HG03135 (cell line): ENCODE data around the gene MST1.
A peak's percentile ranks its signal among the peaks of the same experiment; 100 is the strongest.

Experiments
- ATAC-seq: cut with Tn5 transposase; IDR thresholded peaks from one replicate; pipeline ENCODE4 v1.9.1; 2021; ENCODE audit warnings: mild to moderate bottlenecking, moderate library complexity; ENCODE audit not compliant: unreplicated experiment

The MST1 gene

DNA sequence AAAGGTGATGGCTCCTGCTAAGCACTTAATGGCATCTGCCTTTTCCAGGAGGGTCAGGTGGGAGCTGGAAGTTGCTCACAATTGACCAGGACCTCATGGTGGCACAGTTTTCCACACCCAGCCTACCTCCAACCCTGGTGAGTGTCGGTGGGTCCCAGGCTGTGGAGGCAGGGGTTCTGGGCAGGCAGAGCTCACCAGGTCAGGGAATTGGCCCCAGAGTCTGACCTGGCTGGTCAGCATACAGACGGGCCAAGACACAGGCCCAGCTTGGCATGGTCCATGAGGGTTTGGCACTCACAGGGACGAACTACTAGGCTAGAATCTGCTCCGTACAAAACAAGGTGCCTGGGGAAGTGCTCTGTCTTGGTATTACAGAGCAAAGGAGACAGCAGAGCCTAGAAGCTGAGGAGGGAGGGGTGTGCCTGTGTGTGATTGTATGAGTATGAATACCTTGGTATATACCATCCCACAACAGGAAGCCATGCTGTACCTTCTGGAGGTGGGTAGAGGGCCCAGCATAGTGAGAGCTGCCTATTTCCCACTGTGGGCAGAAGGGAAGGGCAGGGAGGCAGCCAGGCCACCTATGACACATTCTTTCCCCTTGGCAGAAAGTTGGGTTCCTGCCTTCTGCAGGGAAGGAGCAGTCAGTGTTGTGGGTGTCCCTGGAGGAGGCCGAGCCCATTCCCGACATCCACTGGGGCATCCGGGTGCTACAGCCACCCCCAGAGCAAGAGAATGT, 8.6 kb downstream of the MST1 start:
- ATAC-seq = no peak

DNA sequence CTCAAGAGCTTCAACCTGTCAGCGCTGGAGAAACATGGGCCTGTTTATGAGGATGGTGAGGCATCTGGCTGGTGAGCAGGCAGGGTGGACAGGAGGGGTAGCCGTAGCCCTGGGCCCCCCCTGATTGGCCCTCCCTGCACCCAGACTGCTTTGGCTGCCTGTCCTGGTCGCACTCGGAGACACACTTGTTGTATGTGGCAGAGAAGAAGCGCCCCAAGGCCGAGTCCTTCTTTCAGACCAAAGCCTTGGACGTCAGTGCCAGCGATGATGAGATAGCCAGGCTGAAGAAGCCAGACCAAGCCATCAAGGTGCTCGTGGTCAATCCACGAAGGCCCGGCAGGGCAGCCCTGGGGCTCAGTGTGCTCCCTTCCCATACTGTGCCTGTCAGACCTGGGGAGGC, 13.4 kb downstream of the MST1 start:
- ATAC-seq = no peak

DNA sequence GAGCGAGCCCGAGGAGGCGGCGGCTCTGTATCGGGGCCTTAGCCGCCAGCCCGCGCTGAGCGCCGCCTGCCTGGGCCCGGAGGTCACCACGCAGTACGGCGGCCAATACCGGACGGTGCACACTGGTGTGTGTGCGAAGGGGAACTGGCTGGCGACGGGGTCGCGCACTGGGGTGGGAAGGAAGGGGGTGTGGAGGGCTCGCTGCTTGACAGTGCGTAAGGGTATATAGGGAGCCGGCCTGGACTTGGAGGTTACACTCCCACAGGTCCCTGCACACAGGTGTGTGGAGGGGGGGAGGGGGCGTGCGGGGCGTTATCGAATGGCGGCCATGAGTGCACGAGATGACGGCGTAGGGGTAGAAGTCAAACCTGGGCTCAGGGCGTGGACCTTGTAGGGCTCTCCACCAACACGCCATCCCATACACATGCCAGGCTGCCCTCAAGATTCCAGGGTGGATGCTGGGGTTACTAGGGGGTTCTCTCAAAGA, 14.7 kb downstream of the MST1 start:
- peak; percentile 17 for ATAC-seq

GRCh38 chr3:49673715-49674496, 15.4 kb downstream of the MST1 start, which contains the start of gene APEH:
Gene APEH, plus strand, starts transcription at chr3:49674351. Its CDS starts 51 bp downstream, at chr3:49674402.
- ATAC-seq = peak; percentile 77

DNA sequence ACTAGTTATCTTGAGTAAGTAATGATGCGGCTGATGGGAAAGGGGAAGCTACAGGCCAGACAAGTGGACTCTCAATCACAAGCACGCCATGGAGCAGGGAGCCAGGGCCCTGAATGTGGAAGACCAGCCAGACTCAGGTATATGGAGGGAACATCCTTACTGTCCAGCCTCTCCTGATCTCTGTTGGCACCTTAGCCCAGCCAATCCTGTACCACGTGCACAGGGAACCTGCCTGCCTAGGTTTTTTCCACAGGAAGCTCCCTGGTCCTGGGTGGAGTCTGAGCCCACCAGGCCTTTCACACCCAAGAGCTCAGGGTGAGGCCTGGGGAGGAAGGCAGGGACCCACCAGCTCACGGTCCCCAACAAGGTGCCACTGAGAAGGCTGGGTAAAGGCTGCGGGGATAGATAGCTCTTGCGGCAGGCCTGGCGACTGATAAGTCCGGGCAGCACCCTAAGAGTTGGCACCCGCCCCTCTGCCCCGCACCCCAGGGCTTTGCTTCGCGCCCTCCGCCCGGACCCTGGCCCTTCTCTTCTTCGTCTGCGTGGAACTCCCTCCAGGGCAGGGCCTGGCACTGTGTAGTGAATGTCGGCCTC, 16.1 kb downstream of the MST1 start:
- ATAC-seq = no peak

DNA sequence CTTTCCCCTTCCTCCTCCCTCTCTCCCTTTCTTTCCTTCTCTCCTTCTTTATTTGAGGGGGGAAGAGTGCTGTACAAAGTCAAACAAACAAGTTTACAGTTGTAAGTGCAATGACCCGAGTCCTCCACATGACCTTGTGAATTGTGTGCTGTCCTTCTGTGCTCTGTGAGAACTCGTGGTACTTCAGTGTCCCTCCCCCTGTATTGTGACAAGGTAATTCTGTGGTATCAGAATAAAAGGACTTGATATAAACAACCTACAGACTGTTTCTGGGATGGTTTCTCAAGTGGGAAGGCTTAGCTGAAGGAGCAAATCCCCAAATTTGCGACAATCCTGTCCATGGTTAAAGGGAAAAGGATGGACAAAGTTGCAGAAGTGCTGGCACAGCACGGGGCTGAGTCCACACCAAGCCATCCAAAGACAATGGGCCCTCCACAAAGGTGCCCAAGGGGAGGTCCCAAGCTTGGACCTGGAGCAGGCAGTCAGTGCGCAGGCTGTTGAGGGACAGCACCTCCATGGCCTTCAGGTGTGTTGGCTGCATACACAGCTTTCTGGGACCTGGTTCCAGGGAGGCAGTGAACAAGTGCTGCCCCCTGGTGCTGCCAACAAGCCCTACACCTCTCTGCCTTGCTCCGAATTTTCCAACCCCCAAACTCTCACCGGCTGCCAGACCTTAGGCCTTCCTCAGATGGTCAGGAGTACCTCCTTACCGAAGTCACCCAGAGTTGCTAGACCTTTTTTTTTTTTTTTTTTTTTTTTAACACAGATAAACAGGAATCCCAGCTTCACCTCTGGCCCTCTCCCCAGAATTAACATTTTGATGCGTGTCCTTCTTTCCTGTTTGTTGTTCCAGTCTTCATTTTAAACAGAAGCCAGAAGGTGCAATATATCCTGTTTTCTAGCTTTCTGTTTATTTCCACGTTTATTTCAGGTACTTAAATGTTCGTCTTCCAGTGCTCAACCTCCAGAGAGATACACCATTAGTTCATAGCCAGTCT, 17.7 kb downstream of the MST1 start:
- ATAC-seq = no peak

- no peak for ATAC-seq
These were observed 18.4 kb downstream of the MST1 start for GRCh38 chr3:49670940-49671290.

DNA sequence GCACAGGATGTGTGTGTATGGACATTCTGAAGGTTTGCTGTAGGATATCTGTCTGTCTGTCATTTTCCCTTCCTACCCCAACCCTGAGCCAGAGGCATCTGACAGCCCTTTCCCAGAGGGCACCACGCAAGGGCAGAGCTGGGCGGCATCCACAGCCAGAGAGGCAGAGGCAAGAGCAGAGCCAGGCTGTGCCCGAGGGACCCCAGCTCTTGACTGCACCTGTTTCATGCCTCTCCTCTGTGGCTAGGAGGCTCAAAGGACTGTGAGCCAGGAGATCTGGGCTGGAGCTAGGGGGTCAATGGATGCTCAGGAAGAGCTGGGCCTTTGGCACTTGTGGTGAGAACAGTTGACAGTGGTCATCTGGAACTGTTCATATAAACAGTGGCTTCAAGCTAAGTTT, 19.9 kb downstream of the MST1 start:
- no peak for ATAC-seq

GRCh38 chr3:49668861-49669260, 20.4 kb downstream of the MST1 start:
- ATAC-seq = no peak

GRCh38 chr3:49668414-49668797, 20.9 kb downstream of the MST1 start:
- no peak for ATAC-seq

DNA sequence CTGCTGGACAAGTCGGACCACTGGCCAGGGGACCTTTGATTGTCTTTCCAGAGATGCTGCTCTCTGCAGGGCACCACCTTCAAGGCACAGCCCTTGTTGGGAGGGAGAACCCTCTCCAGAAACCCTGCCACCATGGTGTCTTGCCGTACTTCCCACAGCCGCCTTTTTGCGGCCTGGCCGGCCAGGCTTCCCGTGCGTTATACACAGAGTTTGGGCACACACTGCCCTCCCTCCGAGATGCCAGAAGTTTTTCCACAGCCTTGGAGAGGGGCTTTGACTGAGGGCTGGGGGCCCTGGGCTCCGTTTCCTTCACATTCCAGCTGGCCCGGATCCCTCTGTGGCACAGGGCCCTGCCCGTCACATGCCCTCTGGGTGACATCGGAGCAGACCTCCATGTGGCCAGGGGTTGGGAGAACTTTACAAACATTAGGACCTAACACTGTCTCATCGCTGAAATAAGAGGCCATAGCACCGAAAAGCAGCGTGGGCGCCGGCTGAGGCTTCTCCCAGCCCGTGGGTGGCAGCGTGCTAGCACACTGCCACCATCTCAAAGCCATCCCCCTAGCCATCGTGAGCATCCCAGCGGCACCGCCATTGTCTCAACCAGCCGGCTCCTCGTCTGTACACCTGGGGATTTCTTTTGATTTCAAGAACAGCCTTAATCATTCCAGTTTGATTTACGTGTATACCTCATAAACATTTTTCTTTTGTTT, 21.4 kb downstream of the MST1 start:
- ATAC-seq = no peak

DNA sequence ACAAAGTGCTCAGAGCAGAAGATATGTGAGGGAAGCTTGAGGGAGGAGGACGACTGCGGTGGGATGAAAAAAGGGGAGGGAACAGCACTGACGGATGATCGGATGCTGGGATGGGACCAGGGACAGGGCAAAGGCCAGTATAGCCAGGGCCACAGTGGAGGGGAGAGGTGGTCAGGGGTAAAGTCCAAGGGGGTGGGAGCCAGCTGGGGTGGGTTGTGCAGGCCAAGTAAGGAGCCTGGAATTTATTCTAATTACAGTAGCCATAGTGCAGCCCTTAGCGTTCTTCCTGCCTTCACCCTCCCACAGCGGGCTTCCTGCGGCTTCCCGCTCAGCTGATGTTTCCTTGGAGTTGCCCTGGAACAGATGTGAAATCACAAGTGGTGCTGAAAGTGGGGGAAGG, 22.7 kb downstream of the MST1 start:
- ATAC-seq = no peak

DNA sequence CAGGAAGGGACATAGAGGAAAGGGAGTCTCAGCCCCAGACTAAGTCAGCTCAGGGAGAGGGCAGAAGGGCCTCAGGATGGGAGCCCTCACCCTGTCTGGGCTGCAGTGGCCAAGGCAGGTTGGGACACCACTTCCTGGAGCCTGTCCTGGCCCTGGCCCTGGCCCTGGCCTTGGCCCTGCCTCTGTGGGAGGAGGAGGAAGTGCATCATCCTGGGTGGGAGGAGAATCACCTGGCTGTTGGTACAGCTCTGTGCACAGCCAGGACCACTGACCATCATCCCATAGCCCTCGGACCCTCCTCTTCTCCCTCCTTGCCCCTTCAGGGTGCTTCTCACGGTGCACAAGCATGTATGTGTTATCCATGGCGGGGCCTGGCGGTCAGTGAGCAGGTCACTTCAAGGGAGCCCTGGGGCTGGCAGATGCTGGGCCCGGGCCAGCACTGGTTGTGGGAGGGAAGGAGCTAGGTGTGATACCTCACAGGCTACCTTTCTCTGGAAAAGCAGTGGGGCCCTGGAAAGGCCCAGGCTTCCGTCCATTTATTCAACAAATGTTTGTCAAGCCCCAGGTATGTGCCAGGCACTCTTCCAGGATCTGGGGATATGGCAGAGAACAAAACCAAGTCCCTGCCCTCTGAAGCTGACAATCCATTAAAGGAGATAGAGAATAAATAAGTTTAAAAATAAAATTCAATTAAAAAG, 23.3 kb downstream of the MST1 start:
- no peak for ATAC-seq

DNA sequence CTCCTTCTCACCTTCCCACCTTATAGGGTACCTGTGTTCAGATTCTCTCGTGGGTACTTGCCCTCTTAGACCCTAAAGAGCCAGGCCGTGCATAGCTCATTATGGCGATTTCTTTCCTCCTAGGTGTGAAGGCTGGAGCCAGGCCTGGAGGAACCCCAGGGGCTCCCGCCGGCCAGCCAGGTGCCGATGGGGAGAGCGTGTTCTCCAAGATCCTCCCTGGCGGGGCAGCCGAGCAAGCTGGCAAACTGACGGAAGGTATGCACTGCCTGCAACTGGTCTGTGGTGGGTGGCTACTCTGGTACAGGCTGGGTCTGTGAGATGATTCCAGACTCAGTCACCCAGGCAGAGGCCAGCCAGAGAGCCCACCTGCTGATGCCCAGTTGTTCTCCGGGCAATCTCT, 25.0 kb downstream of the MST1 start:
- no peak for ATAC-seq

DNA sequence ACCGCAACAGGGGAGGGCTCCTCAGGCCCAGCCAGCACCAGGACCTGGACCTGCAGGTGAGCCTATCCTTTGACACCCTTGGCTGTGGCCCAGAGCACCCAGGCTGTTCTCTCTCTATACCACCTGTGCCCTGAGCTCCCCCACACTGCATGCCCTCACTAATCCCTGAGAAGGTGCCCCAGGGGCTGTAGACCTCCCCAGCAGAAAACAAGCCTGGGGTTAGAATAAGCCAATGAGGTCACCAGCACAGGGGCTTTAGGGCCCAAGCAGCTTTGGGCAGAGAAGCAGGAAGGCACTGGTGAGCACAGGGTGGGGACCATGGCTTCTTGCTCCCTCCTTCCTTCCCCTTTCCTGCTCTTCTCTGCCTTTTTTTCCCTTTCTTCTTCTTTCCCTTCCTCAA, 25.4 kb downstream of the MST1 start:
- no peak for ATAC-seq

DNA sequence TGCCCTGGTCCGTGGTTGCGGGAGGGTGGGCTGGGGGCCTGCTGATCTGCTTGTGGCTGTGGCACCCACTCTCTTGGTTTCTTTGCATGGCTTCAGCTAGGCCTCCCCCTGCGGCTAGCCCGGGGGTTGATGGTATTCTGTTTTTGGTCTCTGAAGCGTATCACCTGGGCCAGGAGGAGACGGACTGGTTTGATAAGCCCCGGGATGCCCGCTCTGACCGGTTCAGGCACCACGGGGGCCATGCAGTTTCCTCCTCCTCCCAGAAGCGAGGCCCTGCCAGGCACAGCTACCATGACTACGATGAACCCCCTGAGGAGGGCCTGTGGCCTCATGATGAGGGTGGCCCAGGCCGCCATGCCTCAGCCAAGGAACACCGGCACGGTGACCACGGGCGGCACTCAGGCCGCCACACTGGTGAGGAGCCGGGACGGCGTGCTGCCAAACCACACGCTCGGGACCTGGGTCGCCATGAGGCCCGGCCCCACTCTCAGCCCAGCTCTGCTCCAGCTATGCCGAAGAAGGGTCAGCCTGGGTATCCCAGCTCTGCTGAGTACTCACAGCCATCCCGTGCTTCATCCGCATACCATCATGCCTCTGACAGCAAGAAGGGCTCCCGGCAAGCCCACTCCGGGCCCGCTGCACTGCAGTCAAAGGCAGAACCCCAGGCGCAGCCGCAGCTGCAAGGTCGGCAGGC, 26.4 kb downstream of the MST1 start:
- no peak for ATAC-seq

GRCh38 chr3:49662021-49662420, 27.3 kb downstream of the MST1 start:
- no peak for ATAC-seq

DNA sequence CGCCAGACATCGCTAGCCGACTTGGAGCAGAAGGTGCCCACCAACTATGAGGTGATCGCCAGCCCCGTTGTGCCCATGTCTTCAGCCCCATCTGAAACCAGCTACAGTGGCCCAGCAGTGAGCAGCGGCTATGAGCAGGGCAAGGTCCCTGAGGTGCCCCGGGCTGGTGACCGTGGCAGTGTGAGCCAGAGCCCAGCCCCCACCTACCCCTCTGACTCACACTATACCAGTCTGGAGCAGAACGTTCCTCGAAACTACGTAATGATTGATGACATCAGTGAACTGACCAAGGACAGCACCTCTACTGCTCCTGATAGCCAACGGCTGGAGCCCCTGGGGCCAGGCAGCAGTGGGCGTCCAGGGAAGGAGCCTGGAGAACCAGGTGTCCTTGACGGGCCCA, 28.0 kb downstream of the MST1 start:
- no peak for ATAC-seq

DNA sequence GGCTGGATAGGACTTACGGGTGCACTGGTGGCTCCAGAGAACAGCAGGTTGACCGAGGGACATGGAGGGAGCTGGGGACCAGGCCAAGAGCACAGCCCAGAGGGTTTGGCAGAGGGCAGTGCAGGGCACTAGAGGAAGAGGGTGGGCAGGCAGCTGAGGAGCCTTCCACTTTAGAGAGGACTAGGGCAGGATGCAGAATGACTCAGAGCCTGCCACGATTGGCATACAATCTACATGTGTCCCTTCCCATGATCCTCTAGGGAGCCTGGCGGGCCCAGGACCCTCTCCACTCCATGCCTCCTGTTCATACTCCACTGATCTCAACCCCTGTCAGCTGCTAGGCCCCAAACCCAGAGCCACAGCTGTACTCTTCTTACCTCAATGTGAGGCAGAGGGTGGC, 29.5 kb downstream of the MST1 start:
- ATAC-seq = no peak
